22Rv1 (cell line): ENCODE measurements around the gene CEP20.

ENCODE experiments used
- H3K27ac ChIP-seq: fragments of 450-650 bp; 2 replicates; pipeline ENCODE4 v1.5.1; 2017
- ZFX ChIP-seq: fragments of 450-650 bp; IDR thresholded peaks from 2 replicates; pipeline ENCODE4 v1.6.1; 2017; ENCODE audit warnings: antibody characterized with exemption, borderline replicate concordance
- TF ChIP-seq, protein P1 (sequence below): fragments of 450-650 bp; IDR thresholded peaks from 2 replicates; pipeline ENCODE4 v1.5.1; 2017; ENCODE audit warnings: mild to moderate bottlenecking

CEP20 gene

DNA sequence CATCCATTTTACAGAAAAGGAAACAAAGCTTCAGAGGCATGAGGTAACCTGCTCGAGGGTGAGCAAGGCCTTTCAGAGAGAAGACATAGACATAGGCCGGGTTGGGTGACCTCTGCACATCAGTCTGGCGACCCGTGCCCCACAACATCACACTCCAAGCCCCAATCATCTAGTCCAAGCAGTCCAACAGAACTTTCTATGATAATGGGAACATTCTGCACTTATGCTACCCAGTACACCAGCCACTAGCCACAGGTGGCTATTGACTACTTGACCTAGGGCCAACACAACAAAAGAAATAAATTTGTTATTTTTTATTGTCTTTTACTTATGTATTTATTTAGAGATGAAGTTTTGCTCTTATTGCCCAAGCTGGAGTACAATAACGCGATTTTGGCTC, 52.3 kb downstream of the CEP20 start:
- H3K27ac ChIP-seq, result no peak overlapping the region
- TF ChIP-seq, protein P1, sequence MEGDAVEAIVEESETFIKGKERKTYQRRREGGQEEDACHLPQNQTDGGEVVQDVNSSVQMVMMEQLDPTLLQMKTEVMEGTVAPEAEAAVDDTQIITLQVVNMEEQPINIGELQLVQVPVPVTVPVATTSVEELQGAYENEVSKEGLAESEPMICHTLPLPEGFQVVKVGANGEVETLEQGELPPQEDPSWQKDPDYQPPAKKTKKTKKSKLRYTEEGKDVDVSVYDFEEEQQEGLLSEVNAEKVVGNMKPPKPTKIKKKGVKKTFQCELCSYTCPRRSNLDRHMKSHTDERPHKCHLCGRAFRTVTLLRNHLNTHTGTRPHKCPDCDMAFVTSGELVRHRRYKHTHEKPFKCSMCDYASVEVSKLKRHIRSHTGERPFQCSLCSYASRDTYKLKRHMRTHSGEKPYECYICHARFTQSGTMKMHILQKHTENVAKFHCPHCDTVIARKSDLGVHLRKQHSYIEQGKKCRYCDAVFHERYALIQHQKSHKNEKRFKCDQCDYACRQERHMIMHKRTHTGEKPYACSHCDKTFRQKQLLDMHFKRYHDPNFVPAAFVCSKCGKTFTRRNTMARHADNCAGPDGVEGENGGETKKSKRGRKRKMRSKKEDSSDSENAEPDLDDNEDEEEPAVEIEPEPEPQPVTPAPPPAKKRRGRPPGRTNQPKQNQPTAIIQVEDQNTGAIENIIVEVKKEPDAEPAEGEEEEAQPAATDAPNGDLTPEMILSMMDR, result no peak
- no peak for TF ChIP-seq ZFX

DNA sequence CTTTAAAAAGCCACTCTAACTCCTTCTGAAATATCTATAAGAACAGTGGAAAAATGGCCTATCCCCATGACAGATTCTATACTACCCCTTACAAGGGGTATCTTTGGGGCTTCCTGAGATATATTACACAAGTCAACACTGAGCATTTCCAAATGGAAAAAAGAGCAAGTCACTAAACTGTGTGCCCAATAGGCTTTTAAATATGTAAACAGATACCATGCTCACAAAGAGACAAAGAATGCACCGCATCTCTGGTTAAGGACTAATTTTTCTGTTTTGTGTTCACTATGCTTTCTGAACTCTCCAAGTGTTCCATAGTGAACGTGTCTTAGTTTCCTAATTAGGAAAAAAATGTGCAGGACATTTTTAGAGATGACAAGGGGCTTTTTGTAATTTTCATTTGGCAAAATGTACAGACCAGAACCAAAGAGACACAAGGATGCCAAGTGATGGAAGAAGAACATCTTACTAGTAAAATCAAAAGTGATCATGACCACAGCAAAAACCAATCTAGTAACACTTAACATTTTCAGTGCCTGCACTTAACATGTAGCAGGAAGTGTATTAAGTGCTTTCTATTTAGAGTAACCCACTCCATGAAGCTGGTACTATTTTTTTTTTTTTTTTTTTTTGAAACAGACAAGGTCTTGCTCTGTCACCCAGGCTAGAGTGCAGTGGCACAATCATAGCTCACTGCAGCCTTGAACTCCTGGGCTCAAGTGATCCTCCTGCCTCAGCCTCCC, 53.1 kb downstream of the CEP20 start:
- no peak overlapping the region for H3K27ac ChIP-seq
- TF ChIP-seq ZFX, result no peak
- TF ChIP-seq, protein P1, result no peak

DNA sequence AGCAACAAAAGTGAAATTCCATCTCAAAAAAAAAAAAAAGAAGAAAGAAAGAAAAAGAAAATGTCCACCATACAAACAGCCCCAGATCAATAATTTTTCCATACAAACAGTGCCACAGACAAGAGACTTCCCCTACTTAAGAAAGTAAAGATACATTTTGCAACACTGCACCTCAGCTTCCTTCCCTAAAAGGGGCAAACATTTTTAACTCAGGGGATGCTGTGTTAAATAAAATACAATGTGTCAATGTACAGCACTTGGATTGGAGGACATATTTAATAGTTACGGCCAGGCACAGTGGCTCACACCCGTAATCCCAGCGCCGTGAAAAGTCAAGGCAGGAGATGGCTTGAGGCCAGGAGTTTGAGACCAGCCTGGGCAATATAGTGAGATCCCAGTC, 53.9 kb downstream of the CEP20 start:
- H3K27ac ChIP-seq, result no peak overlapping the region
- TF ChIP-seq, protein P1, result no peak
- no peak for TF ChIP-seq ZFX

DNA sequence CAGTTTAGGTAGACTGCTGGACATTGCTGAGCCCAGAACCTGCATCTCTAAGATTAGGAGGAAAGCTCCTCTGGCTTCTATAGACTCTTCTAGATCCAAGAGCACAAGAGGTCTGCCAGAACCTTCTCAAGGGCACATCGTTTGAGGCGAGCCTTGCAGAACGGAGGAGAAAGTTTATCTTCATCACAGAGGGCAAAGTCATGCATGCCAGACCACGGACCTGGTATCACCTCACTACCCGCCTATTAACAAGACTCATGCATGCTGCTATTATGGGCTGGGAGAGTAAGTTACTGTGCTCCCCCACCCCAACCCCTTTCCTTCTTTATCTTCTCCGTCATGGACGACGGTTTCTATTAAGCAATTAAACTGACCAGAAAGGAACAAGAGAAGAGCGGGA, 54.9 kb downstream of the CEP20 start:
- H3K27ac ChIP-seq, result no peak overlapping the region
- TF ChIP-seq, protein P1, result no peak
- no peak for TF ChIP-seq ZFX

DNA sequence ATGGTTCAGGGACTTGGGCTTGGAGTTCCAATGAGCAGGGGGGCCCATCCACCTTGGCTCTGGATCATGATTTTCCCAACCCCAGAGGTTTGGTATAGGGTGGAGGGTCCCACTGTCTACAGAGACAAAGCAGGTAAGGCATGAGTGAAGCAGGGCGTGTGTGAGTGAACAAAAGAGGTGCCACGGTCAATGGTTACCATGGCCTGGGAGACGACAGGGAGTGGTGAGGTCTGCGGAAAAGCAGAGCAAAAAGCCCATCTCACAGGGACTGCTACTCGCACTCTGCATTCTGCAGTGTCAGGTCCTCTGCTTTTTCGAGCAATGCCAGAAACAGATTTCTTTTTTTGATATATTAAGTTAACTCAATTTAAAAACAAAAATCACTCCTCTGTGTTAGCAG, 56.2 kb downstream of the CEP20 start:
- no peak overlapping the region for H3K27ac ChIP-seq
- TF ChIP-seq, protein P1, result no peak
- no peak for TF ChIP-seq ZFX

DNA sequence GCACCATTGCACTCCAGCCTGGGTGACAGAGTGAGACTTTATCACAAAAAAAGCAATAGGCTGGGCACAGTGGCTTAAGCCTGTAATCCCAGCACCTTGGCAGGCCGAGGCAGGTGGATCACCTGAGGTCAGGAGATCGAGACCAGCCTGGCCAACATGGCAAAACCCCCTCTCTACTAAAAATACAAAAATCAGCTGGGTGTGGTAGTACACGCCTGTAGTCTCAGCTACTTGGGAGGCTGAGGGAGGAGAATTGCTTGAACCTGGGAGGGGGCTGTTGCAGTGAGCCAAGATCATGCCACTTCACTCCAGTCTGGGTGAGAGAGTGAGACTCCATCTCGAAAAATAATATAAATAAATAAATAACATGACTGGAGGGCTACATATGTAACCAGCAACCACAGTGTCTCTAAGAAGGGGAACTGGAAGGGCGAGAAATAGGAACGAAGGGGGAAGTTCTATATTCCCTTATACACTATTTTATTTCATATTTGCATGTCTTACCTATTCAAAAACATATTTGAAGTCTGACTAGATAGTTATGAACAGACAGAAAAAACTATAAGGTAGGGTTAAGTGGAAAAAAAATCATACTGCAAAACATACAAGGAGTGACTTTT, 57.5 kb downstream of the CEP20 start:
- H3K27ac ChIP-seq, result no peak overlapping the region
- no peak for TF ChIP-seq ZFX
- TF ChIP-seq, protein P1, result no peak

DNA sequence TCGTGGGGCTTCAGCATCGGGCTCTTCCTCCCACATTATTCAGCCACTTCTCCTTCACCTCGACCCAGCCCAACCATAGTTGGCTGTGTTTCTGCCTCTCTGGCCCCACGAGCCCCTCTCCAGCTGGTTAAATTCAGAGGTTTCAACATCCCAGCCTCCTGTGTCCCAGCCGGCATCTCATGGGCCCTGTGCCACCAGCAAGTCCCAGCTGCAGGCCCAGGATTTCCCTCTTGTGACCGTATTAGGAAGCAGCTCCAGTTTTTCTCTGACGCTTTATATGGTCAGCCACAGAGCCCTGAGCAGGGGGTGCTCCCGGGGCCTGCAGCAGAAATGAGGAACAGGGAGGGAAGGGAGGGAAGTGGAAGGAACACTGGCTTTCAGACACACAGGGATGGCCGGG, 58.9 kb downstream of the CEP20 start:
- TF ChIP-seq, protein P1, result no peak
- no peak for TF ChIP-seq ZFX
- H3K27ac ChIP-seq, result no peak overlapping the region
